ENCODE results near the gene PPP1R2B.
"Not testable (repeated sequence)": the region's sequence is repeated elsewhere in the genome, so short reads cannot be mapped to it uniquely, and the experiment has no call there.

The PPP1R2B gene

GRCh38 chr5:156850206-156850751, at the start of gene PPP1R2B:
Gene PPP1R2B (plus strand): TSS chr5:156850295. CDS start chr5:156850563, 268 bp downstream.
- DNase-seq (ENCODE audit: low spot score) = no peak

- DNase-seq (ENCODE audit: low spot score) = no peak
Observed at GRCh38 chr5:156800929-156801328, 49.2 kb upstream of the PPP1R2B start.

GRCh38 chr5:156802501-156802900, 47.6 kb upstream of the PPP1R2B start:
- DNase-seq (ENCODE audit: low spot score) = no peak

GRCh38 chr5:156803404-156803803, 46.7 kb upstream of the PPP1R2B start:
- no peak for DNase-seq (ENCODE audit: low spot score)

GRCh38 chr5:156812959-156813358, 37.1 kb upstream of the PPP1R2B start:
- no peak for DNase-seq (ENCODE audit: low spot score)

GRCh38 chr5:156815988-156816599, 34.0 kb upstream of the PPP1R2B start:
- peak; percentile 39 for DNase-seq (ENCODE audit: low spot score)

- DNase-seq (ENCODE audit: low spot score) = no peak
Observed at GRCh38 chr5:156819537-156819936, 30.6 kb upstream of the PPP1R2B start.

- no peak for DNase-seq (ENCODE audit: low spot score)
Observed at GRCh38 chr5:156819967-156820581, 30.0 kb upstream of the PPP1R2B start.

- no peak for DNase-seq (ENCODE audit: low spot score)
Observed at GRCh38 chr5:156824241-156824640, 25.9 kb upstream of the PPP1R2B start.

- peak; percentile 56 for DNase-seq (ENCODE audit: low spot score)
Observed at GRCh38 chr5:156824800-156825199, 25.3 kb upstream of the PPP1R2B start.

- DNase-seq (ENCODE audit: low spot score) = no peak
Observed at GRCh38 chr5:156825688-156826087, 24.4 kb upstream of the PPP1R2B start.

- DNase-seq (ENCODE audit: low spot score) = no peak
Observed at GRCh38 chr5:156826150-156826549, 23.9 kb upstream of the PPP1R2B start.

GRCh38 chr5:156834916-156835315, 15.2 kb upstream of the PPP1R2B start:
- no peak for DNase-seq (ENCODE audit: low spot score)

- peak; percentile 46 for DNase-seq (ENCODE audit: low spot score)
Observed at GRCh38 chr5:156835905-156836304, 14.2 kb upstream of the PPP1R2B start.

- no peak for DNase-seq (ENCODE audit: low spot score)
Observed at GRCh38 chr5:156836846-156837245, 13.2 kb upstream of the PPP1R2B start.

GRCh38 chr5:156838961-156839360, 11.1 kb upstream of the PPP1R2B start:
- no peak for DNase-seq (ENCODE audit: low spot score)

- no peak for DNase-seq (ENCODE audit: low spot score)
Observed at GRCh38 chr5:156841737-156842136, 8.4 kb upstream of the PPP1R2B start.

- no peak for DNase-seq (ENCODE audit: low spot score)
Observed at GRCh38 chr5:156846914-156847313, 3.2 kb upstream of the PPP1R2B start.

- DNase-seq (ENCODE audit: low spot score) = not testable (repeated sequence)
Observed at GRCh38 chr5:156848447-156848846, 1.6 kb upstream of the PPP1R2B start.

- DNase-seq (ENCODE audit: low spot score) = no peak
Observed at GRCh38 chr5:156851880-156852279, 1.8 kb downstream of the PPP1R2B start.

- not testable (repeated sequence) for DNase-seq (ENCODE audit: low spot score)
Observed at GRCh38 chr5:156853055-156853454, 3.0 kb downstream of the PPP1R2B start.

- DNase-seq (ENCODE audit: low spot score) = no peak
Observed at GRCh38 chr5:156865427-156865826, 15.3 kb downstream of the PPP1R2B start.

- no peak for DNase-seq (ENCODE audit: low spot score)
Observed at GRCh38 chr5:156870498-156870839, 20.4 kb downstream of the PPP1R2B start.

- DNase-seq (ENCODE audit: low spot score) = no peak
Observed at GRCh38 chr5:156871212-156871611, 21.1 kb downstream of the PPP1R2B start.

All from RKO (cell line).